Keratinocyte (primary cell): ENCODE data around the gene OBSL1.

Source experiments
- EZH2 ChIP-seq: IDR thresholded peaks from one replicate; pipeline ENCODE4 v1.6.1; 2012; ENCODE audit warnings: inconsistent platforms, mild to moderate bottlenecking, low read length, moderate library complexity
- TF ChIP-seq, protein P1 (sequence below), 3 experiments: IDR thresholded peaks in 1 of 3; conservative IDR thresholded peaks in 1 of 3; optimal IDR thresholded peaks in 1 of 3; 2 replicates in 2 of 3; 3 replicates in 1 of 3; pipeline versions ENCODE3 to v1.5.1; 2011; ENCODE audit warnings: low read length in 3 of 3, mild to moderate bottlenecking in 3 of 3, moderate library complexity in 2 of 3, control low read depth in 1 of 3, inconsistent platforms in 1 of 3; ENCODE audit not compliant: insufficient read depth in 2 of 3; ENCODE audit errors: extremely low read depth in 1 of 3

DNA sequence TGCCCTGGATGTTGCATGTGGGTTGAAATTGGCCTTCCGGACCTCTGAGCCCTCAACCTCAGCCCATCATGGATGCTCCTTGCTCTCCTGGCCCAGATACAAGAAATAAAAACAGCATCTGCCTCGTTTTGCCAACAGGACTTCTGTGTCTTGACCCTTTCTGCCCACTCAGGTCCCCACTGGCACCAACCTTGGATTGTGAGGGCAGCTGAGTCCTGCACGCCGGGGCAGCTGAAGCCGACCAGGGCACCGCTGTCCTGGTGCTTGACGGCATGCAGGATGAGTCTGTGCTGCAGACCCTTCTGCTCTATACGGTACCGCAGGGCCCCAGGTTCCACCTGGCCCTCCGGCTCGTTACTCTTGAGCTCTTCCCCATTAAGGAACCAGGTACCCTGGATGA, 4.7 kb downstream of the OBSL1 start:
- TF ChIP-seq, protein P1, sequence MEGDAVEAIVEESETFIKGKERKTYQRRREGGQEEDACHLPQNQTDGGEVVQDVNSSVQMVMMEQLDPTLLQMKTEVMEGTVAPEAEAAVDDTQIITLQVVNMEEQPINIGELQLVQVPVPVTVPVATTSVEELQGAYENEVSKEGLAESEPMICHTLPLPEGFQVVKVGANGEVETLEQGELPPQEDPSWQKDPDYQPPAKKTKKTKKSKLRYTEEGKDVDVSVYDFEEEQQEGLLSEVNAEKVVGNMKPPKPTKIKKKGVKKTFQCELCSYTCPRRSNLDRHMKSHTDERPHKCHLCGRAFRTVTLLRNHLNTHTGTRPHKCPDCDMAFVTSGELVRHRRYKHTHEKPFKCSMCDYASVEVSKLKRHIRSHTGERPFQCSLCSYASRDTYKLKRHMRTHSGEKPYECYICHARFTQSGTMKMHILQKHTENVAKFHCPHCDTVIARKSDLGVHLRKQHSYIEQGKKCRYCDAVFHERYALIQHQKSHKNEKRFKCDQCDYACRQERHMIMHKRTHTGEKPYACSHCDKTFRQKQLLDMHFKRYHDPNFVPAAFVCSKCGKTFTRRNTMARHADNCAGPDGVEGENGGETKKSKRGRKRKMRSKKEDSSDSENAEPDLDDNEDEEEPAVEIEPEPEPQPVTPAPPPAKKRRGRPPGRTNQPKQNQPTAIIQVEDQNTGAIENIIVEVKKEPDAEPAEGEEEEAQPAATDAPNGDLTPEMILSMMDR (optimal IDR thresholded peaks at IDR 0.05 in 1 of 3, IDR thresholded peaks at IDR 0.05 in 1 of 3, conservative IDR thresholded peaks at IDR 0.05 in 1 of 3; ENCODE audit: extremely low read depth in 1 of 3, insufficient read depth in 2 of 3, low read length in 3 of 3) = no peak
- no peak for TF ChIP-seq EZH2
